ENCODE data around the gene MKI67. TPM values are rescaled to one million over a fixed set of nuclear protein-coding genes. Genes with fewer than 3 reads are reported as not detected.
A peak's percentile ranks its signal among the peaks of the same experiment; 100 is the strongest.

The MKI67 gene
- total RNA-seq, 2 donors from 2014 or later, result 74.8 to 90.5 TPM

DNA sequence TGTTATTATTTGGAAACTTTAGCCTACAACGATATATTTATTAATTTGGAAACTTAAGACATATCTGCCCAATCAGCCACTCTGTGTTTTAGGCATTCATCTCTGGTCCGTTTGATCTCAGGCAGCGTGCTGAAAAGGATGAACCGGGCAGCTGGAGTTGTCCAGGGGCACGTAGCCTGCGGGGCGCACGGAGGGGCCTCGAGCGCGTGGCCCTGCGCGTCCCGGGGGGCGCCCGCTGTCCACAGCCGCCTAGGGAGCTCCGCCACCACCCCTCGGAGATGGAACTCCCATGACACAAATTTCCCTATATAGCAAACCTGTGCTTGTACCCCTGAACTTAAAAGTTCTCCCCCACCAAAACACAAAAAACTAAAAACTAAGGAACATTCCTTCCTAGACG lies 24.3 kb upstream of the MKI67 start:
- TF ChIP-seq, protein P1, sequence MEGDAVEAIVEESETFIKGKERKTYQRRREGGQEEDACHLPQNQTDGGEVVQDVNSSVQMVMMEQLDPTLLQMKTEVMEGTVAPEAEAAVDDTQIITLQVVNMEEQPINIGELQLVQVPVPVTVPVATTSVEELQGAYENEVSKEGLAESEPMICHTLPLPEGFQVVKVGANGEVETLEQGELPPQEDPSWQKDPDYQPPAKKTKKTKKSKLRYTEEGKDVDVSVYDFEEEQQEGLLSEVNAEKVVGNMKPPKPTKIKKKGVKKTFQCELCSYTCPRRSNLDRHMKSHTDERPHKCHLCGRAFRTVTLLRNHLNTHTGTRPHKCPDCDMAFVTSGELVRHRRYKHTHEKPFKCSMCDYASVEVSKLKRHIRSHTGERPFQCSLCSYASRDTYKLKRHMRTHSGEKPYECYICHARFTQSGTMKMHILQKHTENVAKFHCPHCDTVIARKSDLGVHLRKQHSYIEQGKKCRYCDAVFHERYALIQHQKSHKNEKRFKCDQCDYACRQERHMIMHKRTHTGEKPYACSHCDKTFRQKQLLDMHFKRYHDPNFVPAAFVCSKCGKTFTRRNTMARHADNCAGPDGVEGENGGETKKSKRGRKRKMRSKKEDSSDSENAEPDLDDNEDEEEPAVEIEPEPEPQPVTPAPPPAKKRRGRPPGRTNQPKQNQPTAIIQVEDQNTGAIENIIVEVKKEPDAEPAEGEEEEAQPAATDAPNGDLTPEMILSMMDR (conservative IDR thresholded peaks at IDR 0.05), result no peak
- H3K4me3 ChIP-seq (ENCODE audit: low read length), result peak overlapping the region; percentile 70
- no peaks in the 10 kb centered on the region for H3K27me3 ChIP-seq (ENCODE audit: control insufficient read depth, insufficient read depth, low read length, poor library complexity, severe bottlenecking)
- no peak overlapping the region for H3K27ac ChIP-seq (ENCODE audit: low read depth, low read length)
- Mint-ChIP-seq H3K27me3 (ENCODE audit: insufficient read depth) (peaks cover 40% of the 10 kb centered on the region), H3K4me3 (peak overlapping the region; percentile 49), H3K4me1 (peaks cover 2% of the 10 kb centered on the region), H3K27ac (no peak overlapping the region), H3K36me3 (ENCODE audit: low read depth) (no peaks in the 10 kb centered on the region), H3K9me3 (no peaks in the 10 kb centered on the region)
- 79 to 87% methylated on average over 5 to 20 of the region's 20 CpGs for WGBS, 2 experiments (ENCODE audit: insufficient coverage in 1 of 2, insufficient read length in 1 of 2)
- no peak overlapping the region for H3K9ac ChIP-seq (ENCODE audit: extremely low read depth, low read length, poor library complexity, severe bottlenecking)
- no peak for DNase-seq
- no peaks in the 10 kb centered on the region for H3K36me3 ChIP-seq (ENCODE audit: control insufficient read depth, insufficient read depth, low read length)
- H3K9me3 ChIP-seq (ENCODE audit: control insufficient read depth, low read length), result no peaks in the 10 kb centered on the region
- H3K4me1 ChIP-seq (ENCODE audit: control insufficient read depth, insufficient read depth, low read length), result no peaks in the 10 kb centered on the region

DNA sequence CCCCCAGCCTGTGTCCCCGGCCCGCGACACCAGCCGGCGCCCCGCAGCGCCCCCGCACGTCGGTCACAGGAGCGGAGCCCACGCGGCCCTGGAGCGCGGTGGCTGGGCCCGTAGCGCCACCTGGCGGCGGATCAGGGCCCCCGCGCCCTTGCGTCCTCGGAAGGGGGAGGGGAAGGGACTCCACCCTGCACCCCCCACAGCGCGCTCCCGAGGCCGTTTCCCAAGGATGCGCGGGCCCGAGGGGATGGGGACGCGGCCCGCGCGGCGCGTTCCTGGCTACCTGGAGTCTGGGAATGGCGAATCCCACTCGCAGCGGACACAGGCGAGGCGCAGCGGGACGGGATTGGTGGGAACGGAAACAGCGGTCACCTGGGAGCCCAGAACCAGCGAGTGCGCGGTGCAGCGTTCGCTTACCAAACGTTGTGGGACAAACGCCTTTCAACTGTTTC lies 23.8 kb upstream of the MKI67 start:
- TF ChIP-seq, protein P1 (conservative IDR thresholded peaks at IDR 0.05), result peak; percentile 94
- no peaks in the 10 kb centered on the region for H3K9me3 ChIP-seq (ENCODE audit: control insufficient read depth, low read length)
- Mint-ChIP-seq H3K27me3 (ENCODE audit: insufficient read depth) (peaks cover 41% of the 10 kb centered on the region), H3K4me1 (peaks cover 2% of the 10 kb centered on the region), H3K9me3 (no peaks in the 10 kb centered on the region), H3K4me3 (peak overlapping the region; percentile 49), H3K27ac (no peak overlapping the region), H3K36me3 (ENCODE audit: low read depth) (no peaks in the 10 kb centered on the region)
- WGBS, 2 experiments (ENCODE audit: insufficient coverage in 1 of 2, insufficient read length in 1 of 2), result 2 to 3% methylated on average over 21 to 53 of the region's 53 CpGs
- H3K4me1 ChIP-seq (ENCODE audit: control insufficient read depth, insufficient read depth, low read length), result no peaks in the 10 kb centered on the region
- peak; percentile 93 for DNase-seq
- H3K4me3 ChIP-seq (ENCODE audit: low read length), result peak overlapping the region; percentile 70
- no peak overlapping the region for H3K9ac ChIP-seq (ENCODE audit: extremely low read depth, low read length, poor library complexity, severe bottlenecking)
- H3K27ac ChIP-seq (ENCODE audit: low read depth, low read length), result no peak overlapping the region
- no peaks in the 10 kb centered on the region for H3K27me3 ChIP-seq (ENCODE audit: control insufficient read depth, insufficient read depth, low read length, poor library complexity, severe bottlenecking)
- H3K36me3 ChIP-seq (ENCODE audit: control insufficient read depth, insufficient read depth, low read length), result no peaks in the 10 kb centered on the region

DNA sequence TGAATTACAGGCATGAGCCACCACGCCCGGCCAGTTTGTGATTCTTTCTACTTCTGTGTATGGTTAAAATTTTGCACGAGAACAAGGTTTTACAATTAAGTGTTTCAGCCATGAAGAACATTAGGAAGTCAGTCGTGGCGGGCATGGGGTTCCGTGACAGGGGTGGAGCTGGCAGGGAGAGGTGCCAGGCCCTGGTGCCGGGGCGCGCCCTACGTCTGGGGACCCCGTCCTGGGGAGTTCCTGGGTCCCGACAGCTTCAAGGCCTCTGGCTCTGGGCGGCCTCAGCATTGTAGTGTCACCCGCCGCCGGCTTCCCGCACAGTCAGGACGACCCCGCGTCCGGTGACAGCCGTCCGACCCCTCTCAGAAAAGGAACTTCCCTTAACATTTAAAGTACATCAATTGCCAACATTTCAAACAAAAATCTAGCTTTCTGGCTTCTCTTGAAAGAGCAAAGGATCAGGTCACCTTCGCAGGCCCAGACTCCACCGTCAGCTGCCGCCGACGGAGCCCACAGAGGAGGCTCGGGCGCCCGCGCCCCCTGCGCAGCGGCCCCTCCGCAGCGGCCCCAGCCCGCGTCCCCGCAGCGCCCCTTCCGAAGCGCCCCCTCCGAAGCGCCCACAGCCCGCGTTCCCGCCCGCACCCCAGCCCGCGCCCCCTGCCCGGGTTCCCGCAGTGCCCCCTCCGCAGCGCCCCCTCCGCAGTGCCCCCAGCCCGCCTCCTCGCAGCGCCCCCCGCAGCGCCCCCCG lies 23.2 kb upstream of the MKI67 start:
- Histone ChIP-seq H3K4me1 (ENCODE audit: control insufficient read depth, insufficient read depth, low read length) (no peaks in the 10 kb centered on the region), H3K9ac (ENCODE audit: extremely low read depth, low read length, poor library complexity, severe bottlenecking) (no peak overlapping the region), H3K36me3 (ENCODE audit: control insufficient read depth, insufficient read depth, low read length) (no peaks in the 10 kb centered on the region), H3K27ac (ENCODE audit: low read depth, low read length) (no peak overlapping the region), H3K4me3 (ENCODE audit: low read length) (no peak overlapping the region), H3K9me3 (ENCODE audit: control insufficient read depth, low read length) (no peaks in the 10 kb centered on the region), H3K27me3 (ENCODE audit: control insufficient read depth, insufficient read depth, low read length, poor library complexity, severe bottlenecking) (no peaks in the 10 kb centered on the region)
- DNase-seq, result no peak
- Mint-ChIP-seq H3K27me3 (ENCODE audit: insufficient read depth) (peaks cover 41% of the 10 kb centered on the region), H3K9me3 (no peaks in the 10 kb centered on the region), H3K4me1 (peaks cover 2% of the 10 kb centered on the region), H3K36me3 (ENCODE audit: low read depth) (no peaks in the 10 kb centered on the region), H3K4me3 (peak overlapping the region; percentile 52), H3K27ac (no peak overlapping the region)
- 52 to 84% methylated on average over 16 to 51 of the region's 61 CpGs for WGBS, 2 experiments (ENCODE audit: insufficient coverage in 1 of 2, insufficient read length in 1 of 2)
- TF ChIP-seq, protein P1 (conservative IDR thresholded peaks at IDR 0.05), result no peak

Measured in endodermal cell (in vitro differentiated cells).